GM12872 (cell line): ENCODE results near the gene NSUN7.

Source experiments
- CTCF ChIP-seq: IDR thresholded peaks from 3 replicates; pipeline ENCODE4 v1.5.1; 2011; ENCODE audit warnings: low read depth, mild to moderate bottlenecking, low read length, moderate library complexity; ENCODE audit not compliant: insufficient read depth

The NSUN7 gene

DNA sequence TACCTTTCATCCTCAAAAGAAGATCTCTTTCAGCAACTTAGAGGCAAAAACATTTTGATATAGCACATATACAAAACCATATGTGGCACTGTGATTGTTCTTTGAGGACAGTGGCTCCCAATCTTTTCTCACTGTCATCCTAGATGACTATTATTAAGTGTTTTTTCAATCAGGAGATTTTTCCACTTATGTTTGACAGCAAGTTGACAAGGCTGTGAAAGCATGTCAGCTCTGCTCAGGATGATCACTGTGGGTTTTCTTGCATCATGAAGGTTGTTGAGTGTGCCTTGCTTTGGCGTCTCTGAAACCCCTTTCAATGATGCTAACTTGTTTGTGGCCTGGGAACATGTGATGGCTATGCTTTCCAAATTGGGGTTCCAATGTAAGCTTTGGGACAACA lies 20.2 kb upstream of the NSUN7 start:
- TF ChIP-seq CTCF = no peak

DNA sequence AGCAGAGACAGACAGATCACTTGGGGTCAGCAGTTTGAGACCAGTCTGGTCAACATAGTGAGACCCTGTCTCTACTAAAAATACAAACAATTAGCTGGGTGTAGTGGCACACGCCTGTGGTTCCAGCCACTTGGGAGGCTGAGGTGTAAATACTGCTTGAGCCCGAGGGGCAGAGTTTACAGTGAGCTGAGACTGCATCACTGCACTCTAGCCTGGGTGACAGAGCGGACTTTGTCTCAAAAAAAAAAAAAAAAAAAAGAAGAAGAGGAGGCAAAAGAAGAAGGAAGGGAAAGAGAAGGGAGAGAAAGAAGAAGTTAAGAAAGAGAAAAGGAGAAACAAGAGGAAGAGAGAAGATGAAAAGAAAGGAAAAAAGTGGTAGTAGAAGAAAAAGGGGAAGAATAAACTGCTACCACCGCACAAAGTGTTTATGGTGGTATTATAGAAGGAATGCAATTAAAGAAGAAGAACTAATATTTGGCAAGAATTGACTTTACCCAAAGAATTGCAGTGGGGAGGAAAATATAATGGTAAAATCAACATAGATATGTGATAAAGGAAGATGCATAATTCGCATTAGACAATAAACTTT lies 19.6 kb upstream of the NSUN7 start:
- no peak for TF ChIP-seq CTCF

GRCh38 chr4:40731361-40731760 lies 18.4 kb upstream of the NSUN7 start:
- TF ChIP-seq CTCF = no peak

DNA sequence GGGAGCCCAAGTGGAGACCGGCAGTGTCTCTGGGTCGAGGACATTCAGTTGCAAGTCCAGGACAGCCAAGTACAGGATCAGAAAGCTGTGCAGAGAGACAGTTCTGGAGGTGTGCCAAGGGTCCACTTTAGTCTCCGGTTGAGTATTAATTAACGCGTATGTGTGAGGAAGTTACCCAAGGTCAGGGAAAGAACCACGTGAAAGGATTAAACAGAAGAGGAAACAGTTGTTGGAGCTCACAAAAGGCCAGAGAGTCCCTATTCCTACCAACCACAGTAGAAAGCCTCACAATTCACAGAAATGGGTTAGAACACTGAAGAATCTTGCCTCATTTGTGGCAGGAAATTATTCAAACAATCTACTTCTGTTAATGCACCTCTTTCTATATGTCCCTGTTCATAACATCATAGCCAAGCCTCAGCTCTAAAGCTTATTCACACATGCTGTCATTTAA lies 17.9 kb upstream of the NSUN7 start:
- TF ChIP-seq CTCF = no peak

GRCh38 chr4:40733752-40734151 lies 16.0 kb upstream of the NSUN7 start:
- no peak for TF ChIP-seq CTCF

DNA sequence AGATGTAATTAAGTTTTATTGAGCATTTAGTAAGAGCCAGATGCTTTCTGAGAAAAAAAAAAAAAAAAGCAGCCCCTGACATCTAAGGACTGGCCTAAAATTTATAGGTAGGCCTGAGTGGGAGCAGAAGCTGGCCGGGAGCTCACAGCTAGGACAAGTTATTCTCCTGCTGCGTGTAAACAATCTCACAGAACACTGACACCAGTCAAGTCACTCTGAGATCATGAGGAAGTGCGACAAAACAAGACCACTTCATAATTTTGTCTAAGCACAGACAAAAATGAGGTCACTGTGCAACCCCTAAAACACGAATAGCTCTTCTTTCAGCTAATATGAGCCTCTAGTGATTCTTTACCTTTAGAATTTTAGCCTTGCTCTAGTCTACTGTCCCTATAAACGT lies 15.3 kb upstream of the NSUN7 start:
- TF ChIP-seq CTCF = no peak

GRCh38 chr4:40736910-40737309 lies 12.8 kb upstream of the NSUN7 start:
- TF ChIP-seq CTCF = peak; percentile 36
